Vagina (tissue), 2 donors: ENCODE results near the gene VSIG4. TPM values are rescaled to one million over a fixed set of nuclear protein-coding genes. Genes with fewer than 3 reads are reported as not detected.

Experiments
- DNase-seq, 2 donors: peaks; one replicate each; pipeline ENCODE4 v3.0.0-alpha.2; 2017; ENCODE audit errors: extremely low spot score in 2 of 2
- H3K27ac ChIP-seq: fragments of 200-600 bp; sonication (generic); one replicate; pipeline ENCODE4 v1.5.1; 2019
- H3K27me3 ChIP-seq: fragments of 200-600 bp; sonication (generic); one replicate; pipeline ENCODE4 v1.5.1; 2019
- H3K36me3 ChIP-seq, 2 donors: fragments of 200-600 bp; sonication (generic); one replicate each; pipeline ENCODE4 v1.5.1; 2017 to 2019
- H3K4me1 ChIP-seq: fragments of 200-600 bp; sonication (generic); one replicate; pipeline ENCODE4 v1.5.1; 2019
- H3K4me3 ChIP-seq, 2 donors: fragments of 200-600 bp; sonication (generic); 1 replicate in 1 of 2; 2 replicates in 1 of 2; pipeline ENCODE4 v1.5.1; 2016 to 2019
- H3K9me3 ChIP-seq: fragments of 200-600 bp; sonication (generic); one replicate; pipeline ENCODE4 v1.5.1; 2019
- POLR2A ChIP-seq, 2 donors: fragments of 450-650 bp; IDR thresholded peaks; one replicate each; pipeline ENCODE4 v1.6.1; 2017; ENCODE audit warnings: antibody characterized with exemption in 2 of 2, mild to moderate bottlenecking in 2 of 2, moderate library complexity in 2 of 2
- POLR2AphosphoS5 ChIP-seq, 2 donors: sonication (generic); formaldehyde crosslinking; IDR thresholded peaks; one replicate each; pipeline ENCODE4 v1.9.0; 2017; ENCODE audit warnings: antibody characterized with exemption in 2 of 2, mild to moderate bottlenecking in 2 of 2, low read depth in 1 of 2; ENCODE audit not compliant: insufficient read depth in 1 of 2
- intact Hi-C: fragments of 100-400 bp; cut with DNase I; formaldehyde crosslinking; loops from one replicate; pipeline ENCODE4 v1.15.1; 2023
- total RNA-seq: library from RNA; depleted of rRNA; stranded (reverse); fragments of >200 nt; gene quantifications from one replicate; pipeline ENCODE4 v1.2.3, GENCODE V29; 2016
- TF ChIP-seq, protein P1 (sequence below), 3 experiments: fragments of 450-650 bp in 2 of 3; fragments of 200-600 bp in 1 of 3; sonication (generic) in 1 of 3; IDR thresholded peaks; one replicate each; pipeline ENCODE4 v1.5.1; 2017 to 2019; ENCODE audit warnings: antibody characterized with exemption in 3 of 3, mild to moderate bottlenecking in 2 of 3, moderate library complexity in 2 of 3

Gene VSIG4
- total RNA-seq, 1 donor from 2014 or later: 57.0 TPM

DNA sequence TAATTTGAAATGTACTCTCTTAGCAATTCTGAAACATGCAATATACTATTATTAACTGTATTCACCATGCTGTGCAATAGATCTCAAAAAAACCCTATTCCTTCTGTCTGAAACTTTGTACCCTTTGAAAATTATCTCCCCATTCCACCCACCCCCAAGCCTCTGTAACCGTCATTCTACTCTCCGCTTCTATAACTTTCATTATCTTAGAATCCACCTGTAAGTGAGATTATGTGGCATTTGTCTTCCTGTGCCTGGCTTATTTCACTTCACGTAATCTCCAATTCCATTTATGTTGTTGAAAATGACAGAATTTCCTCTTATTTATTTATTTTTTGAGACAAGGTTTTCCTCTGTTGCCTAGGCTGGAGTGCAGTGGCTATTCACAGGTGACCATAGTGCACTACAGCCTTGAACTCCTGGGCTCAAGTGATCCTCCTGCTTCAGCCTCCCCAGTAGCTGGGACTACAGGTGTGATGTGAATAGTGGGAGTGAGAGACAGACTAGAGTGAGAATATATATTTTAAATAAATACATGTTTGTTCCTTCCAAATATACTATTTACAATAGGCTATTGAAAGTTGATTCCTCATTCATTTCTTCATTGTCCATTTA is 30.5 kb downstream of the VSIG4 start:
- H3K27me3 ChIP-seq: no peaks in the 10 kb centered on the region
- intact Hi-C loops: loop anchor here (10.0 kb wide), 1 partner anchor 435 kb away; no protein-coding TSS in a partner anchor
- TF ChIP-seq, protein P1, sequence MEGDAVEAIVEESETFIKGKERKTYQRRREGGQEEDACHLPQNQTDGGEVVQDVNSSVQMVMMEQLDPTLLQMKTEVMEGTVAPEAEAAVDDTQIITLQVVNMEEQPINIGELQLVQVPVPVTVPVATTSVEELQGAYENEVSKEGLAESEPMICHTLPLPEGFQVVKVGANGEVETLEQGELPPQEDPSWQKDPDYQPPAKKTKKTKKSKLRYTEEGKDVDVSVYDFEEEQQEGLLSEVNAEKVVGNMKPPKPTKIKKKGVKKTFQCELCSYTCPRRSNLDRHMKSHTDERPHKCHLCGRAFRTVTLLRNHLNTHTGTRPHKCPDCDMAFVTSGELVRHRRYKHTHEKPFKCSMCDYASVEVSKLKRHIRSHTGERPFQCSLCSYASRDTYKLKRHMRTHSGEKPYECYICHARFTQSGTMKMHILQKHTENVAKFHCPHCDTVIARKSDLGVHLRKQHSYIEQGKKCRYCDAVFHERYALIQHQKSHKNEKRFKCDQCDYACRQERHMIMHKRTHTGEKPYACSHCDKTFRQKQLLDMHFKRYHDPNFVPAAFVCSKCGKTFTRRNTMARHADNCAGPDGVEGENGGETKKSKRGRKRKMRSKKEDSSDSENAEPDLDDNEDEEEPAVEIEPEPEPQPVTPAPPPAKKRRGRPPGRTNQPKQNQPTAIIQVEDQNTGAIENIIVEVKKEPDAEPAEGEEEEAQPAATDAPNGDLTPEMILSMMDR (IDR thresholded peaks at IDR 0.05): no peak
- TF ChIP-seq POLR2A (IDR thresholded peaks at IDR 0.05): no peak
- TF ChIP-seq POLR2AphosphoS5 (IDR thresholded peaks at IDR 0.05; ENCODE audit: insufficient read depth in 1 of 2, low read depth in 1 of 2): no peak
- no peaks in the 10 kb centered on the region for H3K36me3 ChIP-seq
- no peaks in the 10 kb centered on the region for H3K9me3 ChIP-seq
- H3K27ac ChIP-seq: no peak overlapping the region
- DNase-seq: no peak
- no peak overlapping the region for H3K4me3 ChIP-seq
- no peaks in the 10 kb centered on the region for H3K4me1 ChIP-seq

DNA sequence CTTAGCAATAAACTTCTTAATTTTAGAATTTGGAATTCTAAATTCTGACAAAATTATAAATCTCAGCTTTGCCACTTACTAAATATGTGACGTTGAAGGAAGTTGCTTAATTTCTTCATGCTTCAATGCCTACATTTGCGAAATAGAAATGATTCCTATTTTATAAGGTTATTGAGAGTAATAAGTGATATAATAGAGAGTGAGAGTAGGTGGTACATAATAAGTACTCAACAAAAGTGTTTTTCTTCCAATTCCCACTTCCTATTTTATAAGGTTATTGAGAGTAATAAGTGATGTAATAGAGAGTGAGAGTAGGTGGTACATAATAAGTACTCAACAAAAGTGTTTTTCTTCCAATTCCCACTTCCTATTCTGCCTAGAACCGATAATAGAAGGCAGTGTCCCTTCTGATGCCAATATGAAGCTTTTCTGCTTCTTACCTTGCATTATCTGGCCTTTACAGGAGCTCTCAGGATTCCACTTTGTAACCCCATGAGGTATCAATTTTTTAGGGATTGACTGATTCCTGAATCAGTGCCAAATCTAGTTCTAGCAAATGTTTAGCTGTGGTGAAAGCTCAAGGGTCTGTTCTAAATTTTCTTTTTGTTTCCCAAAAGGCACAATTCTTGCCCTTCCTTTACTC is 31.4 kb downstream of the VSIG4 start:
- H3K27me3 ChIP-seq: no peaks in the 10 kb centered on the region
- no peak overlapping the region for H3K27ac ChIP-seq
- H3K9me3 ChIP-seq: no peaks in the 10 kb centered on the region

DNA sequence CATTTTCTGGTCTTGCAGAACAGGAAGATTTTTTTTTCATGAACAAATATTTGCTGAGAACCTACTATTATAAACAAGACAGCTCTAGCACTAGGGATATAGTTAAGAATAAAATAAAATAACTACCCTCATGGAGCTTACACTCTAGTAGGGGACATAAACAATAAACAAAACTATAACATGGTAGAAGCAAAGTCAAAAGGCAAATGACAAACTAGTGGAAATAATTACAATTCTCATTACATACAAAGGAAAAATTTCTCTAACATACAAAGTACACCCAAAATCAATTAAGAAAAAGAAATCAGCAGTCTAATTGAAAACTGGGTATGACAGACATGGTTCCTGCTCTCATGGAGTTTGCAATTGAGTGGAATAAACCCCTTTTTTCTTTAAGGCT is 32.0 kb downstream of the VSIG4 start:
- TF ChIP-seq, protein P1 (IDR thresholded peaks at IDR 0.05): no peak
- TF ChIP-seq POLR2AphosphoS5 (IDR thresholded peaks at IDR 0.05; ENCODE audit: insufficient read depth in 1 of 2, low read depth in 1 of 2) (no peak), POLR2A (IDR thresholded peaks at IDR 0.05) (no peak)
- Histone ChIP-seq H3K27me3 (no peaks in the 10 kb centered on the region), H3K4me1 (no peaks in the 10 kb centered on the region), H3K4me3 (no peak overlapping the region), H3K36me3 (no peaks in the 10 kb centered on the region), H3K9me3 (no peaks in the 10 kb centered on the region), H3K27ac (no peak overlapping the region)
- no peak for DNase-seq
- intact Hi-C loops: loop anchor here (10.0 kb wide), 1 partner anchor 433 kb away; no protein-coding TSS in a partner anchor

More for the DNA sequence above, 31.4 kb downstream of the VSIG4 start:
- H3K36me3 ChIP-seq: no peaks in the 10 kb centered on the region
- intact Hi-C loops: loop anchor here (10.0 kb wide), 1 partner anchor 434 kb away; no protein-coding TSS in a partner anchor
- TF ChIP-seq, protein P1 (IDR thresholded peaks at IDR 0.05): no peak
- TF ChIP-seq POLR2AphosphoS5 (IDR thresholded peaks at IDR 0.05; ENCODE audit: insufficient read depth in 1 of 2, low read depth in 1 of 2): no peak
- no peak for TF ChIP-seq POLR2A (IDR thresholded peaks at IDR 0.05)
- H3K4me1 ChIP-seq: no peaks in the 10 kb centered on the region
- no peak for DNase-seq
- no peak overlapping the region for H3K4me3 ChIP-seq

DNA sequence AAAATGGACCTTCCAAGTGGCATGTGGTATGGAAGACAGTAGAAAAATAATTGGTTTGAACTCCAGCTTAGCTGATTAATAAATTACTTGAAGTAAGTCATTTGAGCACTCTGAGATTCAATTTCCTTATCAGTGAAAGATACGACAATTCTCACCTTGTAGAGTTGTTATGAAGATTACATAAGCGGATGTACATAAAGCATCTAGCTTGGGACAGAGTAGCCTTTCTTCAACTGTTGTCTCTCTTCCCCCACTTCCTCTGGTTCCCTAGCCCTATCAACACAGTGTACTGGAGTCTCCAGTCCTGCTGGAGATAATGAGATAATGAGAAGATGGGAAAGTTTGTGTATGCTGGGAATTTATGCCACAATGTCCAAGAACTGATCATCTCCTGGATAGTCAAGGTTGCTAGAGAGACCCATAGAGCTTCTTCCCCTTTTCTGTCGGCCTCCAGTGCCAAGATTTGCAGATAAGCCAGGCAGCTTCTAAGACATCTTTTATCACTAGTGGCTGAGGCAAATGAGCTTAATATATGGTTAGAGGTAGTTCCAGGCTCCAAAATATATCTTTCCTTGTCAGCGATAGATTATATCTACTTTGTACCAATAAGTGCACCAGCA is 33.9 kb downstream of the VSIG4 start:
- no peaks in the 10 kb centered on the region for H3K9me3 ChIP-seq
- no peaks in the 10 kb centered on the region for H3K27me3 ChIP-seq
- no peak overlapping the region for H3K4me3 ChIP-seq
- TF ChIP-seq, protein P1 (IDR thresholded peaks at IDR 0.05): no peak
- TF ChIP-seq POLR2AphosphoS5 (IDR thresholded peaks at IDR 0.05; ENCODE audit: insufficient read depth in 1 of 2, low read depth in 1 of 2): no peak
- TF ChIP-seq POLR2A (IDR thresholded peaks at IDR 0.05): no peak
- intact Hi-C loops: loop anchor here (10.0 kb wide), 1 partner anchor 431 kb away; no protein-coding TSS in a partner anchor
- no peak for DNase-seq
- no peaks in the 10 kb centered on the region for H3K4me1 ChIP-seq
- no peak overlapping the region for H3K27ac ChIP-seq
- H3K36me3 ChIP-seq: no peaks in the 10 kb centered on the region
